HS-27A (cell line): Measurements from ENCODE around the gene DAGLA.
"Not testable (repeated sequence)": the region's sequence is repeated elsewhere in the genome, so short reads cannot be mapped to it uniquely, and the experiment has no call there.

Experiments
- DNase-seq: peaks from one replicate; pipeline ENCODE4 v3.0.0-alpha.2; 2012; ENCODE audit warnings: low read depth, missing footprints

Gene DAGLA

GRCh38 chr11:61679893-61680621, at the start of gene DAGLA:
Gene DAGLA (plus strand): TSS chr11:61680391. CDS start chr11:61720156, 39,765 bp downstream.
- no peak for DNase-seq

- no peak for DNase-seq
These were observed 48.1 kb upstream of the DAGLA start for GRCh38 chr11:61632096-61632495.

GRCh38 chr11:61635304-61635703, 44.9 kb upstream of the DAGLA start:
- no peak for DNase-seq

- DNase-seq = no peak
These were observed 44.4 kb upstream of the DAGLA start for GRCh38 chr11:61635787-61636186.

- DNase-seq = no peak
These were observed 43.5 kb upstream of the DAGLA start for GRCh38 chr11:61636676-61637075.

- no peak for DNase-seq
These were observed 42.9 kb upstream of the DAGLA start for GRCh38 chr11:61637277-61637676.

GRCh38 chr11:61639816-61640443, 40.3 kb upstream of the DAGLA start:
- DNase-seq = no peak

- no peak for DNase-seq
These were observed 38.0 kb upstream of the DAGLA start for GRCh38 chr11:61642162-61642561.

- DNase-seq = no peak
These were observed 34.9 kb upstream of the DAGLA start for GRCh38 chr11:61645179-61645868.

GRCh38 chr11:61647529-61647928, 32.7 kb upstream of the DAGLA start:
- DNase-seq = no peak

GRCh38 chr11:61650781-61651571, 29.2 kb upstream of the DAGLA start:
- DNase-seq = no peak

- no peak for DNase-seq
These were observed 28.1 kb upstream of the DAGLA start for GRCh38 chr11:61652135-61652534.

- no peak for DNase-seq
These were observed 25.8 kb upstream of the DAGLA start for GRCh38 chr11:61654397-61654829.

- DNase-seq = not testable (repeated sequence)
These were observed 24.7 kb upstream of the DAGLA start for GRCh38 chr11:61655266-61656159.

GRCh38 chr11:61656347-61657077, 23.7 kb upstream of the DAGLA start:
- no peak for DNase-seq

GRCh38 chr11:61657566-61658290, 22.5 kb upstream of the DAGLA start:
- no peak for DNase-seq

- DNase-seq = no peak
These were observed 20.6 kb upstream of the DAGLA start for GRCh38 chr11:61659413-61660196.

GRCh38 chr11:61660997-61661396, 19.2 kb upstream of the DAGLA start:
- DNase-seq = not testable (repeated sequence)
